ENCODE measurements around the gene FGF12.

DNA sequence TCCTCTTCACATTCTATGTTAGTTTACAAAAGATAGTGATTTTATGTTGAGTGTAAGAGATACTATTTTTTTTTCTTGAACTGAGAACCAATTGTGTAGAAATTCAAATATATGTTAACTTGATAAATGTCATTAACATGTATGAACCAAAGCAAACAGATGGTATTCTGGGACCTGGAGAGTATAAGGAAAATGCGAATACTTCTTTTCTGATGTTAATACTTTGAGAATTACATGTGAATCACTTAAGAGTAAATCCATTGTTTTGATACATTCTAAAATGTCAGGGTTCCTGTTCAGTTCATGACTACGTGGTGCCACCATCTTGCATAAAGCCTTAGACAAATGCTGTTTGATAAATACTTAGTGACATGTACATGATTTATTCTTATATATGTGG lies 541.3 kb downstream of the FGF12 start:
- TF ChIP-seq, protein P1, sequence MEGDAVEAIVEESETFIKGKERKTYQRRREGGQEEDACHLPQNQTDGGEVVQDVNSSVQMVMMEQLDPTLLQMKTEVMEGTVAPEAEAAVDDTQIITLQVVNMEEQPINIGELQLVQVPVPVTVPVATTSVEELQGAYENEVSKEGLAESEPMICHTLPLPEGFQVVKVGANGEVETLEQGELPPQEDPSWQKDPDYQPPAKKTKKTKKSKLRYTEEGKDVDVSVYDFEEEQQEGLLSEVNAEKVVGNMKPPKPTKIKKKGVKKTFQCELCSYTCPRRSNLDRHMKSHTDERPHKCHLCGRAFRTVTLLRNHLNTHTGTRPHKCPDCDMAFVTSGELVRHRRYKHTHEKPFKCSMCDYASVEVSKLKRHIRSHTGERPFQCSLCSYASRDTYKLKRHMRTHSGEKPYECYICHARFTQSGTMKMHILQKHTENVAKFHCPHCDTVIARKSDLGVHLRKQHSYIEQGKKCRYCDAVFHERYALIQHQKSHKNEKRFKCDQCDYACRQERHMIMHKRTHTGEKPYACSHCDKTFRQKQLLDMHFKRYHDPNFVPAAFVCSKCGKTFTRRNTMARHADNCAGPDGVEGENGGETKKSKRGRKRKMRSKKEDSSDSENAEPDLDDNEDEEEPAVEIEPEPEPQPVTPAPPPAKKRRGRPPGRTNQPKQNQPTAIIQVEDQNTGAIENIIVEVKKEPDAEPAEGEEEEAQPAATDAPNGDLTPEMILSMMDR (IDR thresholded peaks at IDR 0.05): no peak
- TF ChIP-seq POLR2A (IDR thresholded peaks at IDR 0.05): no peak
